Skeletal muscle tissue (tissue), 4 donors: Measurements from ENCODE around the gene PRKCE. TPM values are rescaled to one million over a fixed set of nuclear protein-coding genes. Genes with fewer than 3 reads are reported as not detected.

Experiments used
- H3K27ac ChIP-seq: one replicate; pipeline ENCODE4 v1.7.0; 2013; ENCODE audit warnings: mild to moderate bottlenecking, low read depth, low read length, inconsistent platforms
- H3K27me3 ChIP-seq, 3 donors: one replicate each; pipeline ENCODE4 v1.7.0; 2013; ENCODE audit warnings: low read length in 3 of 3; ENCODE audit not compliant: control insufficient read depth in 3 of 3, insufficient read depth in 3 of 3
- H3K36me3 ChIP-seq, 3 donors: one replicate each; pipeline ENCODE4 v1.7.0; 2013; ENCODE audit warnings: low read length in 3 of 3; ENCODE audit not compliant: control insufficient read depth in 3 of 3, insufficient read depth in 3 of 3
- H3K4me1 ChIP-seq, 3 donors: one replicate each; pipeline ENCODE4 v1.7.0; 2013; ENCODE audit warnings: low read length in 3 of 3, mild to moderate bottlenecking in 3 of 3; ENCODE audit not compliant: control insufficient read depth in 3 of 3, insufficient read depth in 3 of 3
- H3K4me3 ChIP-seq, 3 donors: one replicate each; pipeline ENCODE4 v1.7.0; 2013; ENCODE audit warnings: low read length in 3 of 3
- H3K9ac ChIP-seq, 3 donors: one replicate each; pipeline ENCODE4 v1.7.0; 2013; ENCODE audit warnings: low read length in 3 of 3, mild to moderate bottlenecking in 3 of 3, moderate library complexity in 2 of 3, low read depth in 1 of 3
- H3K9me3 ChIP-seq, 3 donors: one replicate each; pipeline ENCODE4 v1.7.0; 2013; ENCODE audit warnings: low read length in 3 of 3; ENCODE audit not compliant: control insufficient read depth in 3 of 3
- total RNA-seq: library from RNA; depleted of rRNA; stranded (reverse); fragments of >200 nt; gene quantifications from one replicate; pipeline ENCODE4 v1.2.3, GENCODE V29; 2014
- donor health status: Osteomylitis.

PRKCE gene
- total RNA-seq, 1 donor from 2014 or later, result 9.4 TPM

DNA sequence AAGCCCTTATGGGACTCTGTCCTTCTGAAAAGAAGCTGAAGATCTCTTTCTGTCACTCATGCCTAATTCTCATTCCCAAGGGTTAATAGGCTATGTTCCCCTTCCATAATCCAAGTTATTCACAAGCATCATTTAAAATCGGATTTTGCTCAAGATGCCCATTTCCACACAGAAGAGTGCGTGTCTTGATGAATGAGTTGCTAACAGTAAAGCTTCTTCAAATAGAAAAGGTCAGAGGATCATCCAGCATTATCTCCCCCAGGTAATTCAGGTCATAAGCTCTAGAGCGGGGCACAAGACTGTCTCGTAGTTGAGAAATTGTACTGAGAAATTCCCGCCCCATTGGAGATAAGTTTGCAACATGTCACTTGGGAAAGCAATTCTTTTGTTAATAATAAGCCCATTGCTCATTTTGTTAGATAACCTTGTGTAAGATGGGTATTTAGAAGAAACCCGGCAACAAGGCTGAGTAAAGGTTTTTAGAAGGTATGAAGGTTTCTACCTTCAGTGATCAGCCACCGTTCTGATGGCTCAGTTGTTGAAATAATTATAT, 355.1 kb downstream of the PRKCE start:
- H3K4me3 ChIP-seq, result no peak overlapping the region
- no peak overlapping the region for H3K9ac ChIP-seq
- H3K4me1 ChIP-seq, result peaks cover 2 to 6% (median 5%) of the 10 kb centered on the region in 3 donors
- no peaks in the 10 kb centered on the region for H3K9me3 ChIP-seq
- no peaks in the 10 kb centered on the region for H3K27me3 ChIP-seq
- H3K27ac ChIP-seq, result no peak overlapping the region
- H3K36me3 ChIP-seq, result peaks cover 3 to 19% (median 15%) of the 10 kb centered on the region in 3 donors

DNA sequence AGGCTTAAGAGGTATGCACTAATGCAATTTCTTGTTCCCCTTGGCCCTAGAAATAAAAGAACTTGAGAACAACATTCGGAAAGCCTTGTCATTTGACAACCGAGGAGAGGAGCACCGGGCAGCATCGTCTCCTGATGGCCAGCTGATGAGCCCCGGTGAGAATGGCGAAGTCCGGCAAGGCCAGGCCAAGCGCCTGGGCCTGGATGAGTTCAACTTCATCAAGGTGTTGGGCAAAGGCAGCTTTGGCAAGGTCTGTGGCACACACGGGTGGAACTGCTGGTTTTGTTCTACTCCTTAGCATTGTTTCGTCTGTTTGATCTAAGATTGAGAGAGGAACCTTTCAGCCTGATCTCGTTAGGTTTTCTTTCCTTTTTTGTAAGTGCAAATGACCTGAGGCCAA, 355.9 kb downstream of the PRKCE start:
- H3K4me1 ChIP-seq, result peaks cover 0 to 6% (median 5%) of the 10 kb centered on the region in 3 donors
- no peak overlapping the region for H3K4me3 ChIP-seq
- H3K9me3 ChIP-seq, result no peaks in the 10 kb centered on the region
- H3K9ac ChIP-seq, result no peak overlapping the region
- H3K36me3 ChIP-seq, result peaks cover 3 to 15% (median 15%) of the 10 kb centered on the region in 3 donors
- H3K27ac ChIP-seq, result no peak overlapping the region
- H3K27me3 ChIP-seq, result no peaks in the 10 kb centered on the region

DNA sequence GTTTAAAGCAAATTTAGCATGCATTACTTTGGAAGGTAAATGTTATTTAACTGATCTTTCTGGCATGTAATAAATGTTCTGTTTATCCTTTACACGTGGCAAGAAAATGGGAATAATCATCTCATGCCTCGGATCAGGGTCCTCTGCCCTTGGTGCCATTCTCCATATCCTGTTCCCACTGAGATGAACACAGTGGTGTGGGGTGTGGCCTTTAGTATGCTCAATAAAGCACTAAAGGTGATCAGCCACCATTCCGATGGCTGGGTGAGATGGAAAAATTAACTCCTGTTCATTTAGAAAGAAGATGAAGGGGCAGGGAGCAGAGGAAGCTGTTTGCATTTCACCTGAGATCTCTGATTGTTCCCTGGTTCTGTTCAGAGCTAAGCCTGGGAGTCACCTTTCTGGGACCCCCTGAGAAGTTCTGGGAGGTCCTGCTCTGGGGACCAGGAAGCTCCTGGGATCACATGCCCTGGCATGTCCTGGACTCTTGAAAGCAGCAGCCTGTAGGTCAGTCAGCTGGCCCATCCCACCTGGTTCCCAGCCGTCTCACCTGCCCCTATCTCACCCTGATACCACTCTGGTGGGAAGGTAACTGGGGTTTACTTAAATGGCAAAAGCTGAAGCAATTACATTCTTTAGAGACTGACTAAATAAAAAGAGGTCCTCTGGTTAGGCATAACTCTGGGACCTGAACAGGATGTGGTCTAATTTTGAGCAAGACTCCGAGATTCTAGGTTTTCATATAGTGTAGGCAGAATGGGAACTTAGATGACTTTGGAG, 356.8 kb downstream of the PRKCE start:
- Histone ChIP-seq H3K9ac (no peak overlapping the region), H3K9me3 (no peaks in the 10 kb centered on the region), H3K4me1 (peaks cover 0 to 6% (median 3%) of the 10 kb centered on the region in 3 donors), H3K27me3 (no peaks in the 10 kb centered on the region), H3K36me3 (peaks cover 3 to 15% (median 14%) of the 10 kb centered on the region in 3 donors), H3K27ac (no peak overlapping the region), H3K4me3 (no peak overlapping the region)

DNA sequence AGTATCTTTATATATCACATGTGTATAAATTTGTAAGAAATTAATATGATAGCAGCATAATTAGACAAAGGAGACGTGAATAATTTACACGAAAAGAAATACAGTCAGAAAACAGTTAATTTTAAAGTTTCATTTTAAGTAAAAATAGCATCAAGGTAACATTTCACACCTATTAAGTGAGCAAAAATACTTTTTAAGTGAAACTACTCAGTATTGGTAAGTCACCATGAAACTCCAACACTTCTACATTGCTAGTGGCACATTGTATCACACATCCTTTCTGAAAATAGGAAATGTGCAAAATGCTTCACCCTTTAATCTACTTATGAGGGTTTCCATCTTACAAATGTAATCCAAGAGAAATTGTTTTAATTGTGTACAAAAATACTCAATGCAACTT, 357.8 kb downstream of the PRKCE start:
- H3K9ac ChIP-seq, result no peak overlapping the region
- H3K9me3 ChIP-seq, result no peaks in the 10 kb centered on the region
- peaks cover 3 to 15% (median 14%) of the 10 kb centered on the region in 3 donors for H3K36me3 ChIP-seq
- no peak overlapping the region for H3K27ac ChIP-seq
- peaks cover 0 to 1% (median 0%) of the 10 kb centered on the region in 3 donors for H3K4me1 ChIP-seq
- H3K27me3 ChIP-seq, result no peaks in the 10 kb centered on the region
- no peak overlapping the region for H3K4me3 ChIP-seq

DNA sequence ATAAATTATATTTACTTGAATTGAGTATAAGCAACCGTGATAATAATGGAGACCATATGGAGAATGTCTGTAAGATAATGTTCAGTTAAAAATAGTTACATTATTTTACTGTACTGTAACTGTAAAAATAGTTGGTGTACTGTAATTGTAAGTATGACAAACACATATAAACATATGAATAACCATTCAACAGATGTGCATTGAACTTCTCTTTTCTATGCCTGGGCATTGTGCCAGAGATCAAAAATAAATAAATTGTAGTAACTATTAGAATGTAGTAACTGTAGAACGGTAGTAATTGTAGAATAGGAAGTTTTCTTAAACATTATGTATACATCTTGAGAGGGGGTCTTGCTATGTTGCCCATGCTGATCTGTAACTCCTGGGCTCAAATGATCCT, 358.3 kb downstream of the PRKCE start:
- Histone ChIP-seq H3K27me3 (no peaks in the 10 kb centered on the region), H3K9ac (no peak overlapping the region), H3K27ac (no peak overlapping the region), H3K36me3 (peaks cover 3 to 15% (median 12%) of the 10 kb centered on the region in 3 donors), H3K4me3 (no peak overlapping the region), H3K9me3 (no peaks in the 10 kb centered on the region), H3K4me1 (no peaks in the 10 kb centered on the region)

DNA sequence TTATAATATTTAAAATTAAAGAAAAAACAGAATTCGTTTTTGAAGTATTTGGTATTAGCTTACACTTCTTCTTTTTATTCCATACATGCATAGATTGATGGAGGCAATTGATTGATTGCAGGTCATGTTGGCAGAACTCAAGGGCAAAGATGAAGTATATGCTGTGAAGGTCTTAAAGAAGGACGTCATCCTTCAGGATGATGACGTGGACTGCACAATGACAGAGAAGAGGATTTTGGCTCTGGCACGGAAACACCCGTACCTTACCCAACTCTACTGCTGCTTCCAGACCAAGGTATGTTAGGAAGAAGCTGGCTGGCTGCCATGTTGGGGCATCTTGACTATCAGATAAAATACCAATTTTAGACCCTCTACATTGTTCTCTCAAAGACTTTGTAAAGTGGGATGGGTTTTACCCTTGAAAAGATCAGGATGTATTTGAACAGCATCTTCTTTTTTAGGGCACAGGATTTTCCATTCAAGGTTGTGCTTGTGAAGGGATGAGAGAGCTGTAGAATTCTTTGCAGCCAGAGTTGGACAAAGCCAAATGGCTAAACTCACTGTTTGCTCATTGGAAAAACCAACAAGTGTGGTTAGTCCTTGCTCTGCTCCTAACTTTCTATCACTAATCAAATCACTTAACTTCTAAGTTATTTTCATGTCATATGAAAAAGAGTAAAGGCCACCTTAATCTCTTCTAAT, 358.9 kb downstream of the PRKCE start:
- no peaks in the 10 kb centered on the region for H3K27me3 ChIP-seq
- peaks cover 3 to 10% (median 6%) of the 10 kb centered on the region in 3 donors for H3K36me3 ChIP-seq
- no peak overlapping the region for H3K27ac ChIP-seq
- no peak overlapping the region for H3K4me3 ChIP-seq
- H3K4me1 ChIP-seq, result no peaks in the 10 kb centered on the region
- no peaks in the 10 kb centered on the region for H3K9me3 ChIP-seq
- no peak overlapping the region for H3K9ac ChIP-seq

DNA sequence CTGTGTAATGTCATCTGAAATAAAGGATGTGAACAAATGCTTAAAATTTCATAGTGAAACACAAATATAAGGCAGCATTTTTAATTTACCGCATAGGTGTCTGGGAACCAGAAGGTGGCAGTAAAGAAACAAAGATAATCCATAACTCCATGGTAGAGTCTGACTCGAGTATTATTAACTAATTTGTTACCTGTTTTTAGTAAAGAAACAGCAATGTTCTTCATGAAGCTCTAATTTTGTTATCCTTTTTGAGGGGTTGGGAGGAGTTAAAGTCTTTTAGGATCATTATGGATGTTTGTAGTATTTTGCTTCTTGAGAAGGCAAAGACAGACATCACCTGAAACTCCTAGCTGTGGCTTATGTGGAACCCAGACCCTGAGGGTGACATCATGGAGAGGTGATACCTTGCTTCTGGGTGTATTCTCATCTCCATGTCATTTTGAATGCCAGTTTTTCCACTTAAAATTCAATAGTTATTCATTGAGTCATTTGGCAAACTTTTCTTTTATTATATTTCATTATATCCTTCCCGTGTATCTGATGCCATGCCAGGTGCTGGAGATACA, 359.5 kb downstream of the PRKCE start:
- Histone ChIP-seq H3K36me3 (peaks cover 3 to 7% (median 4%) of the 10 kb centered on the region in 3 donors), H3K27ac (no peak overlapping the region)

DNA sequence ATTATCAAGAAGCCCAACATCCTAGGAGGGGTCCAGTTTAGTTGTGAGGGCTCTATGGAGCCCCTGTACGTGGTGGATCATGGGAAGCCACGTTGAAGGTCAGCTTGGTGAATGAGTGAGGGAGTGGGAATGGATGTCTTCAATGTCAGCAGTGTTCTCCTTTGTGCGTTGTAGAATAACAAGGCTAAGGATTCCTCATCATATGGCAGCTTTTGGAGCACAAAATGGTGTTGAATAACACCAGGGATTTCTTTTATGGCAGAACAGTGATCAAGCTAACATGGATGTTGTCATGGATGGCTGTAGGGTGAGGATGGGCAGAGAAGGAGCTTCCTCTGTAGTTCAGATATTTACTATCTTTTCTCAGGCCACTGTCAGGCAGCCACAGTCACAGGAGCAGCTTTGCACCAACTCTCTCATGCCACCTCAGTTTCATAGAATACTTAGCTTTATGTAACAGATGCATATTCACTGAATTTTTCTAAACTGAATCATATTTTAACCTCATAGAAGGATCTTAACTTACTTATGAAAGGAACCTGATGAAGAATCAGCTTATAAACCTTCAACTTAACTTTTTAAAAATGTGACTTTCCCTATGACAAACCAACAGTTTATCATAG, 361.3 kb downstream of the PRKCE start:
- H3K27me3 ChIP-seq, result no peaks in the 10 kb centered on the region
- H3K27ac ChIP-seq, result no peak overlapping the region
- H3K36me3 ChIP-seq, result peaks cover 0 to 3% (median 0%) of the 10 kb centered on the region in 3 donors

More for the DNA sequence above, 359.5 kb downstream of the PRKCE start:
- H3K9me3 ChIP-seq, result no peaks in the 10 kb centered on the region
- no peak overlapping the region for H3K4me3 ChIP-seq
- peaks cover 0 to 4% (median 0%) of the 10 kb centered on the region in 3 donors for H3K4me1 ChIP-seq
- no peaks in the 10 kb centered on the region for H3K27me3 ChIP-seq
- no peak overlapping the region for H3K9ac ChIP-seq

DNA sequence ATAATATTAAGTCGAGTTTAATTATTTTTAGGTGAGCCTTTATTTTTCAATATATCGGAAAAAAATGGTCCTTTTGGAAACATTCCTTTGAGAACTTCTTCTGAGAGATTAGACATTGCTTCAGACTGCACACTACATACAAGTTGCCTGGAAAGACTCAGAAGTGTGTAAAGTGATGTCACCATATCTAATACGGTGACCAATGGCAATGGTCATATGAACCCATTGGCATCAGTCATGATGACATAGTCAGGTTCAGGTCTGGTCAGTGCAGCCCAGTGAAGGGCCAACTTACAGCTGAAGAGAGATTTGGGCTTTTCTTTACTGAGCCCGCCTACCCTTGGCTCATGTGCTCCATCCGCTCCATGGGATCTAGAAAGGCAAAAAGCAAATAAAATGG, 362.3 kb downstream of the PRKCE start:
- Histone ChIP-seq H3K4me1 (peaks cover 0 to 6% (median 0%) of the 10 kb centered on the region in 3 donors), H3K4me3 (no peak overlapping the region), H3K27me3 (no peaks in the 10 kb centered on the region), H3K9me3 (no peaks in the 10 kb centered on the region), H3K9ac (no peak overlapping the region), H3K27ac (no peak overlapping the region), H3K36me3 (no peaks in the 10 kb centered on the region)

More for the DNA sequence above, 361.3 kb downstream of the PRKCE start:
- Histone ChIP-seq H3K9ac (no peak overlapping the region), H3K4me3 (no peak overlapping the region), H3K9me3 (no peaks in the 10 kb centered on the region), H3K4me1 (peaks cover 0 to 6% (median 0%) of the 10 kb centered on the region in 3 donors)
